A673 (cell line): ENCODE measurements around the gene APOO. TPM values are rescaled to one million over a fixed set of nuclear protein-coding genes. Genes with fewer than 3 reads are reported as not detected.

Source experiments
- BruUV-seq: library from RNA; stranded (reverse); fragments of 400-500 nt; replicated peaks from 2 replicates; lab custom pipeline; 2021; lab: Mats Ljungman, UMichigan
- CTCF ChIA-PET: fragments of 300-600 bp; sonication (Branson Sonifier 250); formaldehyde crosslinking; loops from one replicate; lab custom pipeline; 2022; ENCODE audit warnings: antibody characterized with exemption; lab: Charles Lee
- POLR2A ChIA-PET: fragments of 300-600 bp; sonication (Branson Sonifier 250); formaldehyde crosslinking; loops from one replicate; lab custom pipeline; 2022; ENCODE audit warnings: antibody characterized with exemption; ENCODE audit not compliant: low non-redundant PET; lab: Charles Lee
- DNase-seq: peaks from one replicate; pipeline ENCODE4 v3.0.0-alpha.2; 2015; ENCODE audit warnings: low spot score
- H3K27ac ChIP-seq: fragments of 200-600 bp; sonication (generic); 2 replicates; pipeline ENCODE4 v1.5.1; 2016; ENCODE audit warnings: mixed run types, low read depth, mild to moderate bottlenecking, mixed read lengths, antibody characterized with exemption, low read length; ENCODE audit not compliant: poor library complexity, severe bottlenecking
- H3K27me3 ChIP-seq: fragments of 200-600 bp; sonication (generic); replicated peaks from 2 replicates; pipeline ENCODE4 v1.6.1; 2017; ENCODE audit warnings: mixed run types, low read depth, mild to moderate bottlenecking, mixed read lengths, antibody characterized with exemption, low read length; ENCODE audit not compliant: insufficient read depth, poor library complexity
- H3K36me3 ChIP-seq: fragments of 200-600 bp; sonication (generic); 2 replicates; pipeline ENCODE4 v1.6.1; 2016; ENCODE audit warnings: mixed run types, mild to moderate bottlenecking, mixed read lengths, antibody characterized with exemption, low read length; ENCODE audit not compliant: insufficient read depth, poor library complexity, severe bottlenecking
- H3K4me1 ChIP-seq: fragments of 200-600 bp; sonication (generic); 2 replicates; pipeline ENCODE4 v1.6.1; 2017; ENCODE audit warnings: mixed run types, mild to moderate bottlenecking, mixed read lengths, antibody characterized with exemption, low read length; ENCODE audit not compliant: insufficient read depth, poor library complexity, severe bottlenecking
- H3K4me3 ChIP-seq: fragments of 200-600 bp; sonication (generic); 2 replicates; pipeline ENCODE4 v1.5.1; 2016; ENCODE audit warnings: low read depth, mixed run types, mild to moderate bottlenecking, mixed read lengths, low read length; ENCODE audit not compliant: poor library complexity, severe bottlenecking
- H3K9me3 ChIP-seq: fragments of 200-600 bp; sonication (generic); 2 replicates; pipeline ENCODE4 v1.6.1; 2016; ENCODE audit warnings: mixed run types, low read depth, mild to moderate bottlenecking, mixed read lengths, antibody characterized with exemption, low read length; ENCODE audit not compliant: poor library complexity, severe bottlenecking
- CTCF ChIP-seq: fragments of 300-800, 200-600 bp; sonication (generic); conservative IDR thresholded peaks from 2 replicates; pipeline ENCODE4 v1.5.1; 2017; ENCODE audit warnings: low read depth, mild to moderate bottlenecking, antibody characterized with exemption, low read length, moderate library complexity, mixed read lengths
- EZH2 ChIP-seq: fragments of 200-600 bp; sonication (generic); IDR thresholded peaks from 2 replicates; pipeline ENCODE4 v1.6.1; 2017; ENCODE audit warnings: borderline replicate concordance, low read depth, mild to moderate bottlenecking, mixed read lengths, antibody characterized with exemption, low read length; ENCODE audit not compliant: poor library complexity, severe bottlenecking
- intact Hi-C: fragments of 100-400 bp; cut with micrococcal nuclease; formaldehyde crosslinking; loops from one replicate; pipeline ENCODE4 v1.10.0; 2022; ENCODE audit not compliant: unreplicated experiment
- total RNA-seq: library from RNA; stranded (reverse); gene quantifications from 2 replicates; pipeline ENCODE4 v1.2.3, GENCODE V29; 2021

The APOO gene
- total RNA-seq, 1 experiment from 2014 or later: 79.0 TPM

- H3K9me3 ChIP-seq: no peaks in the 10 kb centered on the region
- H3K4me1 ChIP-seq: peaks cover 13% of the 10 kb centered on the region
- no TSS peak for BruUV-seq
- ChIA-PET POLR2A (no interaction called here), CTCF (no interaction called here)
- H3K36me3 ChIP-seq: no peaks in the 10 kb centered on the region
- H3K4me3 ChIP-seq: no peak overlapping the region
- no peaks in the 10 kb centered on the region for H3K27me3 ChIP-seq
- intact Hi-C loops: no loop called here
- no peak for DNase-seq
- no peak overlapping the region for H3K27ac ChIP-seq
- TF ChIP-seq CTCF (no peak), EZH2 (no peak)
Measured at GRCh38 chrX:23841847-23842522, 65.8 kb downstream of the APOO start.

GRCh38 chrX:23840674-23841073 is 67.1 kb downstream of the APOO start:
- CTCF ChIA-PET: no interaction called here
- BruUV-seq: no TSS peak
- TF ChIP-seq EZH2: no peak
- TF ChIP-seq CTCF: no peak
- no peaks in the 10 kb centered on the region for H3K36me3 ChIP-seq
- H3K27me3 ChIP-seq: no peaks in the 10 kb centered on the region
- intact Hi-C loops: no loop called here
- no peak overlapping the region for H3K4me3 ChIP-seq
- no peak overlapping the region for H3K27ac ChIP-seq
- peaks cover 13% of the 10 kb centered on the region for H3K4me1 ChIP-seq
- POLR2A ChIA-PET: interaction anchor here (0.6 kb wide), 1 partner anchor 48 kb away, joined by 3 read pairs; no protein-coding TSS in a partner anchor
- no peaks in the 10 kb centered on the region for H3K9me3 ChIP-seq
- DNase-seq: peak; percentile 23

GRCh38 chrX:23838953-23839352 is 68.8 kb downstream of the APOO start:
- CTCF ChIA-PET: no interaction called here
- H3K27ac ChIP-seq: no peak overlapping the region
- POLR2A ChIA-PET: no interaction called here
- TF ChIP-seq EZH2: no peak
- no peak for TF ChIP-seq CTCF
- DNase-seq: no peak
- H3K27me3 ChIP-seq: no peaks in the 10 kb centered on the region
- intact Hi-C loops: no loop called here
- no peak overlapping the region for H3K4me3 ChIP-seq
- H3K4me1 ChIP-seq: peaks cover 13% of the 10 kb centered on the region
- BruUV-seq: no TSS peak
- H3K9me3 ChIP-seq: no peaks in the 10 kb centered on the region
- H3K36me3 ChIP-seq: no peaks in the 10 kb centered on the region
